SK-N-SH treated with all-trans-retinoic acid at 6 μM for 48 hours (cell line): ENCODE data around the gene SPDYE6.
"Not testable (repeated sequence)": the region's sequence is repeated elsewhere in the genome, so short reads cannot be mapped to it uniquely, and the experiment has no call there.

ENCODE experiments used
- ARNTL ChIP-seq: fragments of 450-650 bp; formaldehyde crosslinking; IDR thresholded peaks from 2 replicates; pipeline ENCODE4 v1.5.0; 2020; ENCODE audit warnings: low read depth, mild to moderate bottlenecking, moderate library complexity, borderline replicate concordance
- BACH2 ChIP-seq: fragments of 250-450 bp; sonication (Bioruptor Pico); IDR thresholded peaks from 2 replicates; pipeline ENCODE4 v1.9.0; 2021; ENCODE audit warnings: mild to moderate bottlenecking, borderline replicate concordance
- ZNF565 ChIP-seq: fragments of 450-650 bp; formaldehyde crosslinking; conservative IDR thresholded peaks from 2 replicates; pipeline ENCODE4 v1.5.0; 2020; ENCODE audit warnings: low read depth, mild to moderate bottlenecking, moderate library complexity
- TF ChIP-seq, protein P1 (sequence below): fragments of 250-450 bp; sonication (Bioruptor Pico); IDR thresholded peaks from 2 replicates; pipeline ENCODE4 v1.8.0; 2021; ENCODE audit warnings: low read depth, mild to moderate bottlenecking, moderate library complexity, borderline replicate concordance
- TF ChIP-seq, protein P2 (sequence below): fragments of 250-450 bp; sonication (Bioruptor Pico); IDR thresholded peaks from 2 replicates; pipeline ENCODE4 v1.5.0; 2020; ENCODE audit warnings: mild to moderate bottlenecking, moderate library complexity

DNA sequence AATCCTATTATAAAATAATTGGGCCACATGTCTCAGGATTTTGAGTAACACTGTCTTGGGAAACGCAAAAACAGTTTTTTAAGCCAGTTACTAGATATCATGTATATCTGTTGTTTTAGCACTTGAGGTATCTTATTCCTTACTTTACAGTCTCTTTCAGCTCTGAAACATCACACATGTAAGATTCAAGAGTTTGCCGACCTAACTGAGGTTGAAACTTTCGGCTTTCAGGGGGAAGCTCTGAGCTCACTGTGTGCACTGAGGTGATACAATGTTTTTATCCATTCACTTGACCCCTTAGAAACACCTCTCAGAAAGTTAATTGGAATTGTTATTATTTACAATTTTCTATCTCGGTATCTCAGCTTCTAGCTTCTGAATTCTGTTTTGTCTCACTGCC, 18.8 kb downstream of the SPDYE6 start:
- TF ChIP-seq, protein P1, sequence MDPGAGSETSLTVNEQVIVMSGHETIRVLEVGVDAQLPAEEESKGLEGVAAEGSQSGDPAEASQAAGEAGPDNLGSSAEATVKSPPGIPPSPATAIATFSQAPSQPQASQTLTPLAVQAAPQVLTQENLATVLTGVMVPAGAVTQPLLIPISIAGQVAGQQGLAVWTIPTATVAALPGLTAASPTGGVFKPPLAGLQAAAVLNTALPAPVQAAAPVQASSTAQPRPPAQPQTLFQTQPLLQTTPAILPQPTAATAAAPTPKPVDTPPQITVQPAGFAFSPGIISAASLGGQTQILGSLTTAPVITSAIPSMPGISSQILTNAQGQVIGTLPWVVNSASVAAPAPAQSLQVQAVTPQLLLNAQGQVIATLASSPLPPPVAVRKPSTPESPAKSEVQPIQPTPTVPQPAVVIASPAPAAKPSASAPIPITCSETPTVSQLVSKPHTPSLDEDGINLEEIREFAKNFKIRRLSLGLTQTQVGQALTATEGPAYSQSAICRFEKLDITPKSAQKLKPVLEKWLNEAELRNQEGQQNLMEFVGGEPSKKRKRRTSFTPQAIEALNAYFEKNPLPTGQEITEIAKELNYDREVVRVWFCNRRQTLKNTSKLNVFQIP (CRISPR knock-in tag), result not testable (repeated sequence)
- TF ChIP-seq, protein P2, sequence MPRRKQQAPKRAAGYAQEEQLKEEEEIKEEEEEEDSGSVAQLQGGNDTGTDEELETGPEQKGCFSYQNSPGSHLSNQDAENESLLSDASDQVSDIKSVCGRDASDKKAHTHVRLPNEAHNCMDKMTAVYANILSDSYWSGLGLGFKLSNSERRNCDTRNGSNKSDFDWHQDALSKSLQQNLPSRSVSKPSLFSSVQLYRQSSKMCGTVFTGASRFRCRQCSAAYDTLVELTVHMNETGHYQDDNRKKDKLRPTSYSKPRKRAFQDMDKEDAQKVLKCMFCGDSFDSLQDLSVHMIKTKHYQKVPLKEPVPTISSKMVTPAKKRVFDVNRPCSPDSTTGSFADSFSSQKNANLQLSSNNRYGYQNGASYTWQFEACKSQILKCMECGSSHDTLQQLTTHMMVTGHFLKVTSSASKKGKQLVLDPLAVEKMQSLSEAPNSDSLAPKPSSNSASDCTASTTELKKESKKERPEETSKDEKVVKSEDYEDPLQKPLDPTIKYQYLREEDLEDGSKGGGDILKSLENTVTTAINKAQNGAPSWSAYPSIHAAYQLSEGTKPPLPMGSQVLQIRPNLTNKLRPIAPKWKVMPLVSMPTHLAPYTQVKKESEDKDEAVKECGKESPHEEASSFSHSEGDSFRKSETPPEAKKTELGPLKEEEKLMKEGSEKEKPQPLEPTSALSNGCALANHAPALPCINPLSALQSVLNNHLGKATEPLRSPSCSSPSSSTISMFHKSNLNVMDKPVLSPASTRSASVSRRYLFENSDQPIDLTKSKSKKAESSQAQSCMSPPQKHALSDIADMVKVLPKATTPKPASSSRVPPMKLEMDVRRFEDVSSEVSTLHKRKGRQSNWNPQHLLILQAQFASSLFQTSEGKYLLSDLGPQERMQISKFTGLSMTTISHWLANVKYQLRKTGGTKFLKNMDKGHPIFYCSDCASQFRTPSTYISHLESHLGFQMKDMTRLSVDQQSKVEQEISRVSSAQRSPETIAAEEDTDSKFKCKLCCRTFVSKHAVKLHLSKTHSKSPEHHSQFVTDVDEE (CRISPR knock-in tag), result not testable (repeated sequence)
- not testable (repeated sequence) for TF ChIP-seq BACH2 (CRISPR knock-in tag); ARNTL; ZNF565 (CRISPR knock-in tag)
